ENCODE data around the gene PRRT3. TPM values are rescaled to one million over a fixed set of nuclear protein-coding genes. Genes with fewer than 3 reads are reported as not detected.

Gene PRRT3
- total and polyA plus RNA-seq, 9 of the 15 experiments (the other 6 are each of a cell fraction or from before 2014, with no cell fraction given): 0.06 to 1.9 (median 1.2) TPM

- H3K36me3 ChIP-seq (ENCODE audit: control insufficient read depth, insufficient read depth, low read length): peaks cover 13% of the 10 kb centered on the region; the same call in 1 of the 3 replicates
- H3K79me2 ChIP-seq (ENCODE audit: control insufficient read depth, insufficient read depth, low read length): no peaks in the 10 kb centered on the region
- H3K9me1 ChIP-seq (ENCODE audit: control insufficient read depth, insufficient read depth, low read length): no peaks in the 10 kb centered on the region
- no peaks in the 10 kb centered on the region for H4K20me1 ChIP-seq (replicated peaks; ENCODE audit: control insufficient read depth, insufficient read depth, low read length)
- intact Hi-C loops (cut with micrococcal nuclease) (no loop called here), in situ Hi-C loops (cut with MboI) (no loop called here)
- DNase-seq (ENCODE audit: extremely low read depth in 1 of 4, low spot score in 3 of 4): no peak
- H3K27ac ChIP-seq (ENCODE audit: extremely low read depth, low read depth, low read length): no peak overlapping the region
- no peak overlapping the region for H3K4me2 ChIP-seq (ENCODE audit: insufficient read depth, low read length)
- CTCF ChIA-PET (ENCODE audit: low intra/inter-chr PET ratio): no interaction called here
- WGBS (ENCODE audit: insufficient coverage, low coverage, missing lambda C conversion rate): 97% methylated on average over 74 of the region's 86 CpGs
- peaks cover 6 to 41% of the 10 kb centered on the region in 2 experiments; a peak in 4 of 5 replicates for H3K4me1 ChIP-seq (replicated peaks in 1 of 2; ENCODE audit: control insufficient read depth in 2 of 2, insufficient read depth in 2 of 2, low read length in 2 of 2)
- no TSS peak for BruUV-seq (replicated peaks)
- POLR2A ChIA-PET: interaction anchor here (1.2 to 2.0 kb wide), 2 partner anchors 12 to 15 kb away, joined by 3 to 8 read pairs; no protein-coding TSS in a partner anchor
- no peaks in the 10 kb centered on the region for H3K9me3 ChIP-seq (replicated peaks; ENCODE audit: control insufficient read depth, insufficient read depth, low read depth, low read length)
- no peak for ATAC-seq
- H3K9ac ChIP-seq (ENCODE audit: insufficient read depth in 1 of 2, low read depth in 2 of 2, low read length in 2 of 2): no peak overlapping the region; a peak in 1 of 4 replicates
- no peak for FAIRE-seq
- H3K27me3 ChIP-seq (ENCODE audit: control insufficient read depth in 2 of 2, insufficient read depth in 2 of 2, low read length in 2 of 2): no peaks in the 10 kb centered on the region
- H3K4me3 ChIP-seq: no peak overlapping the region
- TF ChIP-seq PHF8 (IDR thresholded peaks at IDR 0.05; ENCODE audit: borderline replicate concordance, low read length): no peak
- TF ChIP-seq PRPF4 (IDR thresholded peaks at IDR 0.05; ENCODE audit: insufficient read depth, low read depth, low read length, poor library complexity, severe bottlenecking): no peak
- no peak for TF ChIP-seq KLF16 (IDR thresholded peaks at IDR 0.05)
- no peak for TF ChIP-seq KHSRP (IDR thresholded peaks at IDR 0.05)
- TF ChIP-seq, protein P1, sequence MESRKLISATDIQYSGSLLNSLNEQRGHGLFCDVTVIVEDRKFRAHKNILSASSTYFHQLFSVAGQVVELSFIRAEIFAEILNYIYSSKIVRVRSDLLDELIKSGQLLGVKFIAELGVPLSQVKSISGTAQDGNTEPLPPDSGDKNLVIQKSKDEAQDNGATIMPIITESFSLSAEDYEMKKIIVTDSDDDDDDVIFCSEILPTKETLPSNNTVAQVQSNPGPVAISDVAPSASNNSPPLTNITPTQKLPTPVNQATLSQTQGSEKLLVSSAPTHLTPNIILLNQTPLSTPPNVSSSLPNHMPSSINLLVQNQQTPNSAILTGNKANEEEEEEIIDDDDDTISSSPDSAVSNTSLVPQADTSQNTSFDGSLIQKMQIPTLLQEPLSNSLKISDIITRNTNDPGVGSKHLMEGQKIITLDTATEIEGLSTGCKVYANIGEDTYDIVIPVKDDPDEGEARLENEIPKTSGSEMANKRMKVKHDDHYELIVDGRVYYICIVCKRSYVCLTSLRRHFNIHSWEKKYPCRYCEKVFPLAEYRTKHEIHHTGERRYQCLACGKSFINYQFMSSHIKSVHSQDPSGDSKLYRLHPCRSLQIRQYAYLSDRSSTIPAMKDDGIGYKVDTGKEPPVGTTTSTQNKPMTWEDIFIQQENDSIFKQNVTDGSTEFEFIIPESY (CRISPR knock-in tag; IDR thresholded peaks at IDR 0.05): peak; percentile 94
- peak; percentile 51; the same call in 1 of the 2 replicates for TF ChIP-seq POLR2G (IDR thresholded peaks at IDR 0.05; ENCODE audit: low read depth, low read length)
- no peak for TF ChIP-seq SREBF1 (IDR thresholded peaks at IDR 0.05; ENCODE audit: borderline replicate concordance, low read depth, low read length)
- no peak for TF ChIP-seq ZNF124 (CRISPR knock-in tag; IDR thresholded peaks at IDR 0.05)
- TF ChIP-seq FOXA3 (CRISPR knock-in tag; conservative IDR thresholded peaks at IDR 0.05 in 1 of 2, IDR thresholded peaks at IDR 0.05 in 1 of 2): no peak
- TF ChIP-seq POU5F1 (IDR thresholded peaks at IDR 0.05; ENCODE audit: borderline replicate concordance, low read depth, low read length, partially characterized antibody): no peak
- TF ChIP-seq SIRT6 (IDR thresholded peaks at IDR 0.05; ENCODE audit: low read depth, low read length): no peak
- no peak for TF ChIP-seq THAP12 (CRISPR knock-in tag; IDR thresholded peaks at IDR 0.05)
- TF ChIP-seq, protein P2, sequence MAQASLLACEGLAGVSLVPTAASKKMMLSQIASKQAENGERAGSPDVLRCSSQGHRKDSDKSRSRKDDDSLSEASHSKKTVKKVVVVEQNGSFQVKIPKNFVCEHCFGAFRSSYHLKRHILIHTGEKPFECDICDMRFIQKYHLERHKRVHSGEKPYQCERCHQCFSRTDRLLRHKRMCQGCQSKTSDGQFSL (CRISPR knock-in tag; IDR thresholded peaks at IDR 0.05): 0 out of 2 replicates have a peak, but pooled peaks have one; percentile 33
- TF ChIP-seq, protein P2 (tag; IDR thresholded peaks at IDR 0.05): no peak
- no peak for TF ChIP-seq SMAD4 (CRISPR knock-in tag; conservative IDR thresholded peaks at IDR 0.05)
- H2AFZ ChIP-seq (ENCODE audit: low read depth, low read length): no peak overlapping the region
Observed at GRCh38 chr3:9947025-9947995, 4.9 kb downstream of the PRRT3 start.

Measured in K562 (cell line).